ENCODE data around the gene ERC2. TPM values are rescaled to one million over a fixed set of nuclear protein-coding genes. Genes with fewer than 3 reads are reported as not detected.

The ERC2 gene
- total RNA-seq, 1 donor: 0.36 TPM

GRCh38 chr3:55682461-55682860, 785.8 kb downstream of the ERC2 start:
- H3K4me2 ChIP-seq (ENCODE audit: insufficient read depth, low read length): no peak overlapping the region
- H3K4me3 ChIP-seq (ENCODE audit: insufficient read depth, low read length): no peak overlapping the region
- no peak overlapping the region for H2AFZ ChIP-seq (ENCODE audit: low read length)
- peaks cover under 1% of the 10 kb centered on the region for H3K27me3 ChIP-seq (ENCODE audit: insufficient read depth, low read length)
- H3K79me2 ChIP-seq (ENCODE audit: insufficient read depth, low read length): no peaks in the 10 kb centered on the region
- H4K20me1 ChIP-seq (ENCODE audit: insufficient read depth, low read length): no peaks in the 10 kb centered on the region
- H3K4me1 ChIP-seq (ENCODE audit: insufficient read depth, low read length): no peaks in the 10 kb centered on the region
- no peaks in the 10 kb centered on the region for H3K9me3 ChIP-seq (ENCODE audit: low read depth, low read length)
- no peak overlapping the region for H3K27ac ChIP-seq (ENCODE audit: low read depth, low read length)
- no peak for DNase-seq (ENCODE audit: insufficient read length, low spot score, missing footprints)
- H3K36me3 ChIP-seq (ENCODE audit: insufficient read depth, low read length): no peaks in the 10 kb centered on the region
- no peak for TF ChIP-seq CTCF (IDR thresholded peaks at IDR 0.05; ENCODE audit: extremely low read depth, low read depth, low read length)

- no peaks in the 10 kb centered on the region for H4K20me1 ChIP-seq (ENCODE audit: insufficient read depth, low read length)
- no peak for TF ChIP-seq CTCF (IDR thresholded peaks at IDR 0.05; ENCODE audit: extremely low read depth, low read depth, low read length)
- H3K79me2 ChIP-seq (ENCODE audit: insufficient read depth, low read length): no peaks in the 10 kb centered on the region
- no peaks in the 10 kb centered on the region for H3K4me1 ChIP-seq (ENCODE audit: insufficient read depth, low read length)
- H3K4me2 ChIP-seq (ENCODE audit: insufficient read depth, low read length): no peak overlapping the region
- no peak overlapping the region for H3K4me3 ChIP-seq (ENCODE audit: insufficient read depth, low read length)
- no peak overlapping the region for H3K27ac ChIP-seq (ENCODE audit: low read depth, low read length)
- peaks cover 3% of the 10 kb centered on the region for H3K27me3 ChIP-seq (ENCODE audit: insufficient read depth, low read length)
- no peak for DNase-seq (ENCODE audit: insufficient read length, low spot score, missing footprints)
- no peaks in the 10 kb centered on the region for H3K9me3 ChIP-seq (ENCODE audit: low read depth, low read length)
- H3K36me3 ChIP-seq (ENCODE audit: insufficient read depth, low read length): no peaks in the 10 kb centered on the region
- H2AFZ ChIP-seq (ENCODE audit: low read length): no peak overlapping the region
Measured at GRCh38 chr3:55678546-55679216, 789.6 kb downstream of the ERC2 start.

- Histone ChIP-seq H3K4me3 (ENCODE audit: insufficient read depth, low read length) (no peak overlapping the region), H3K36me3 (ENCODE audit: insufficient read depth, low read length) (no peaks in the 10 kb centered on the region), H2AFZ (ENCODE audit: low read length) (no peak overlapping the region), H3K79me2 (ENCODE audit: insufficient read depth, low read length) (no peaks in the 10 kb centered on the region), H3K27me3 (ENCODE audit: insufficient read depth, low read length) (peaks cover 3% of the 10 kb centered on the region), H3K27ac (ENCODE audit: low read depth, low read length) (no peak overlapping the region), H3K4me2 (ENCODE audit: insufficient read depth, low read length) (no peak overlapping the region), H3K4me1 (ENCODE audit: insufficient read depth, low read length) (no peaks in the 10 kb centered on the region), H4K20me1 (ENCODE audit: insufficient read depth, low read length) (no peaks in the 10 kb centered on the region), H3K9me3 (ENCODE audit: low read depth, low read length) (no peaks in the 10 kb centered on the region)
- no peak for DNase-seq (ENCODE audit: insufficient read length, low spot score, missing footprints)
- no peak for TF ChIP-seq CTCF (IDR thresholded peaks at IDR 0.05; ENCODE audit: extremely low read depth, low read depth, low read length)
Measured at GRCh38 chr3:55676643-55677042, 791.6 kb downstream of the ERC2 start.

GRCh38 chr3:55675478-55675877, 792.8 kb downstream of the ERC2 start:
- Histone ChIP-seq H3K9me3 (ENCODE audit: low read depth, low read length) (no peaks in the 10 kb centered on the region), H3K4me2 (ENCODE audit: insufficient read depth, low read length) (no peak overlapping the region), H3K4me3 (ENCODE audit: insufficient read depth, low read length) (no peak overlapping the region), H3K79me2 (ENCODE audit: insufficient read depth, low read length) (no peaks in the 10 kb centered on the region), H3K27ac (ENCODE audit: low read depth, low read length) (no peak overlapping the region), H2AFZ (ENCODE audit: low read length) (no peak overlapping the region), H3K36me3 (ENCODE audit: insufficient read depth, low read length) (no peaks in the 10 kb centered on the region), H3K27me3 (ENCODE audit: insufficient read depth, low read length) (peaks cover 3% of the 10 kb centered on the region), H3K4me1 (ENCODE audit: insufficient read depth, low read length) (no peaks in the 10 kb centered on the region), H4K20me1 (ENCODE audit: insufficient read depth, low read length) (no peaks in the 10 kb centered on the region)
- DNase-seq (ENCODE audit: insufficient read length, low spot score, missing footprints): no peak
- TF ChIP-seq CTCF (IDR thresholded peaks at IDR 0.05; ENCODE audit: extremely low read depth, low read depth, low read length): no peak

Measured in osteoblast (primary cell).